Loucy (cell line): ENCODE measurements around the gene SMC1B.

Experiments used
- H2AFZ ChIP-seq: fragments of 200-600 bp; sonication (generic); 2 replicates; pipeline ENCODE4 v1.6.0; 2016; ENCODE audit warnings: antibody characterized with exemption, mild to moderate bottlenecking, low read length, moderate library complexity
- H3F3A ChIP-seq: fragments of 200-600 bp; 2 replicates; pipeline ENCODE4 v1.6.0; 2016; ENCODE audit warnings: antibody characterized with exemption, low read depth, mild to moderate bottlenecking
- H3K27me3 ChIP-seq: fragments of 200-600 bp; sonication (generic); 2 replicates; pipeline ENCODE4 v1.6.1; 2014; ENCODE audit warnings: low read length, mild to moderate bottlenecking; ENCODE audit not compliant: insufficient read depth, poor library complexity, severe bottlenecking
- H3K36me3 ChIP-seq: fragments of 200-600 bp; sonication (generic); 2 replicates; pipeline ENCODE4 v1.6.1; 2016; ENCODE audit warnings: low read length; ENCODE audit not compliant: insufficient read depth
- H3K4me1 ChIP-seq: fragments of 200-600 bp; sonication (generic); 2 replicates; pipeline ENCODE4 v1.5.1; 2014; ENCODE audit warnings: low read length, mild to moderate bottlenecking; ENCODE audit not compliant: insufficient read depth, poor library complexity, severe bottlenecking
- H3K4me2 ChIP-seq: fragments of 200-600 bp; sonication (generic); 2 replicates; pipeline ENCODE4 v1.6.0; 2014; ENCODE audit warnings: antibody characterized with exemption, low read length, low read depth, mild to moderate bottlenecking; ENCODE audit not compliant: poor library complexity, severe bottlenecking
- H3K4me3 ChIP-seq: fragments of 200-600 bp; sonication (generic); 2 replicates; pipeline ENCODE4 v1.5.1; 2014; ENCODE audit warnings: low read length, mild to moderate bottlenecking, mixed read lengths; ENCODE audit not compliant: poor library complexity, severe bottlenecking
- H3K79me2 ChIP-seq: fragments of 200-600 bp; sonication (generic); 2 replicates; pipeline ENCODE4 v1.6.1; 2014; ENCODE audit warnings: low read length; ENCODE audit not compliant: insufficient read depth
- H3K9ac ChIP-seq: fragments of 200-600 bp; sonication (generic); 2 replicates; pipeline ENCODE4 v1.6.0; 2014; ENCODE audit warnings: mild to moderate bottlenecking, low read depth, low read length, moderate library complexity; ENCODE audit not compliant: poor library complexity, severe bottlenecking
- H3K9me2 ChIP-seq: fragments of 200-600 bp; sonication (generic); replicated peaks from 2 replicates; pipeline ENCODE4 v1.6.1; 2016; ENCODE audit warnings: low read depth, low read length, mixed read lengths
- H3K9me3 ChIP-seq: fragments of 200-600 bp; sonication (generic); 2 replicates; pipeline ENCODE4 v1.6.1; 2014; ENCODE audit warnings: mild to moderate bottlenecking, antibody characterized with exemption, low read length, low read depth; ENCODE audit not compliant: insufficient read depth
- H4K20me1 ChIP-seq: fragments of 200-600 bp; sonication (generic); 2 replicates; pipeline ENCODE4 v1.6.0; 2014; ENCODE audit warnings: antibody characterized with exemption, low read length, mild to moderate bottlenecking; ENCODE audit not compliant: insufficient read depth, poor library complexity, severe bottlenecking
- CTCF ChIP-seq: fragments of 200-600 bp; sonication (generic); conservative IDR thresholded peaks from 2 replicates; pipeline ENCODE4 v1.5.1; 2014; ENCODE audit warnings: mild to moderate bottlenecking, antibody characterized with exemption, low read length
- EZH2phosphoT487 ChIP-seq: fragments of 200-600 bp; IDR thresholded peaks from 2 replicates; pipeline ENCODE4 v1.6.1; 2018; ENCODE audit warnings: antibody characterized with exemption, mild to moderate bottlenecking, moderate library complexity, borderline replicate concordance

SMC1B gene

DNA sequence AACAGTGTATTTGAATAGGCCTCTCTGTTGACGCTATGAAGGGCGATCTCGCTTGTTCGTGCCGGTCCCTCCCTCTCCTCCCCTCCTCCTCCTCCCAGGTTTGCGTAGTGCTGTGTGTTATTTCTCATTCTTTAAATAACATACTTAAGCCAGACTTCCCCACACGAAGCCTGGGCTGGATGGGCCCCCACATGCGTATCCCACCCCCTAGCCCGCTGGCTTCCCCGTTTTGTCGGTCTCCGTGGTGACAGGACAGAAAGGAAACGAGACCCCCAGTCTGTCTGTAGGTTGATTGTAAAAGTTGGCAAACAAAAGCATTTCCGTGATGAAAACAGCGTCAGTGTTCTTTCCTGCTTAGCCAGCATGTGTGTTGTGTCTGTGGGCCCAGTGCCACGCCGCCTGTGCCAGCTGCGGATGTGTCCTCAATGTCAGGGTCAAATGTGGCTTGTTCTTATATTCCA is 76.4 kb downstream of the SMC1B start:
- no peaks in the 10 kb centered on the region for H3K9me3 ChIP-seq
- H3K9me2 ChIP-seq = no peaks in the 10 kb centered on the region
- no peak overlapping the region for H3K4me3 ChIP-seq
- no peaks in the 10 kb centered on the region for H3K79me2 ChIP-seq
- H3K4me1 ChIP-seq = peaks cover 16% of the 10 kb centered on the region
- H3F3A ChIP-seq = no peaks in the 10 kb centered on the region
- no peak for TF ChIP-seq CTCF
- TF ChIP-seq EZH2phosphoT487 = no peak
- no peaks in the 10 kb centered on the region for H4K20me1 ChIP-seq
- H3K9ac ChIP-seq = no peak overlapping the region
- no peak overlapping the region for H2AFZ ChIP-seq
- no peaks in the 10 kb centered on the region for H3K27me3 ChIP-seq
- no peak overlapping the region for H3K4me2 ChIP-seq
- peaks cover 53% of the 10 kb centered on the region; the same call in 1 of the 2 replicates for H3K36me3 ChIP-seq

- Histone ChIP-seq H3F3A (no peaks in the 10 kb centered on the region), H3K27me3 (no peaks in the 10 kb centered on the region), H4K20me1 (no peaks in the 10 kb centered on the region), H3K9me3 (no peaks in the 10 kb centered on the region), H3K36me3 (peaks cover 54% of the 10 kb centered on the region; the same call in 1 of the 2 replicates), H3K9ac (no peak overlapping the region), H2AFZ (no peak overlapping the region), H3K9me2 (no peaks in the 10 kb centered on the region), H3K4me2 (no peak overlapping the region), H3K79me2 (no peaks in the 10 kb centered on the region), H3K4me1 (peaks cover 11% of the 10 kb centered on the region), H3K4me3 (no peak overlapping the region)
- TF ChIP-seq EZH2phosphoT487 (no peak), CTCF (no peak)
These were observed 77.4 kb downstream of the SMC1B start for GRCh38 chr22:45335854-45336522.

GRCh38 chr22:45335021-45335818 is 78.2 kb downstream of the SMC1B start:
- H3K4me3 ChIP-seq = no peak overlapping the region
- no peaks in the 10 kb centered on the region for H3F3A ChIP-seq
- H3K9me2 ChIP-seq = no peaks in the 10 kb centered on the region
- peaks cover 56% of the 10 kb centered on the region; the same call in 1 of the 2 replicates for H3K36me3 ChIP-seq
- no peaks in the 10 kb centered on the region for H4K20me1 ChIP-seq
- no peak overlapping the region for H3K4me2 ChIP-seq
- H3K4me1 ChIP-seq = peaks cover 11% of the 10 kb centered on the region
- H3K79me2 ChIP-seq = no peaks in the 10 kb centered on the region
- no peak for TF ChIP-seq EZH2phosphoT487
- TF ChIP-seq CTCF = no peak
- H3K27me3 ChIP-seq = no peaks in the 10 kb centered on the region
- no peak overlapping the region for H2AFZ ChIP-seq
- H3K9me3 ChIP-seq = no peaks in the 10 kb centered on the region
- no peak overlapping the region for H3K9ac ChIP-seq
